Endothelial cell of umbilical vein (primary cell): ENCODE results near the gene DDR1. TPM values are rescaled to one million over a fixed set of nuclear protein-coding genes. Genes with fewer than 3 reads are reported as not detected.

Experiments used
- BruUV-seq: library from RNA; stranded (reverse); fragments of 400-500 nt; replicated peaks from 2 replicates; lab custom pipeline; 2021; lab: Mats Ljungman, UMichigan
- CTCF ChIA-PET: fragments of 300-600, 350-600 bp; sonication (Branson Sonifier 250); formaldehyde crosslinking; loops from one replicate; lab custom pipeline; 2021; ENCODE audit warnings: antibody characterized with exemption, inconsistent platforms; lab: Charles Lee
- POLR2A ChIA-PET: fragments of 300-600, 350-600 bp; sonication (Branson Sonifier 250); formaldehyde crosslinking; loops from one replicate; lab custom pipeline; 2021; ENCODE audit warnings: antibody characterized with exemption, inconsistent platforms; lab: Charles Lee
- DNase-seq: peaks from one replicate; pipeline ENCODE4 v3.0.0-alpha.2; 2011; ENCODE audit warnings: low read depth, low spot score
- FAIRE-seq: peaks from 2 replicates; lab custom pipeline; 2011; peaks lifted over from hg19 to GRCh38; lab: Jason Lieb, UNC
- H2AFZ ChIP-seq: 2 replicates; pipeline ENCODE4 v1.6.0; 2012; ENCODE audit warnings: low read depth, low read length, control low read depth, inconsistent platforms
- H3K27ac ChIP-seq: 2 replicates; pipeline ENCODE4 v1.5.1; 2011; ENCODE audit warnings: low read depth, mild to moderate bottlenecking, control low read depth, low read length, moderate library complexity; ENCODE audit not compliant: insufficient read depth
- H3K27me3 ChIP-seq, 2 experiments: 2 replicates each; pipeline versions ENCODE4 v1.6.0 to v1.6.1; 2011; ENCODE audit warnings: low read length in 2 of 2, mixed read lengths in 1 of 2; ENCODE audit not compliant: control insufficient read depth in 2 of 2, insufficient read depth in 2 of 2
- H3K36me3 ChIP-seq, 2 experiments: 2 replicates in 1 of 2; 3 replicates in 1 of 2; pipeline ENCODE4 v1.5.1; 2011; ENCODE audit warnings: low read length in 2 of 2, mild to moderate bottlenecking in 1 of 2, moderate library complexity in 1 of 2; ENCODE audit not compliant: control insufficient read depth in 2 of 2, insufficient read depth in 2 of 2; ENCODE audit errors: extremely low read depth in 1 of 2
- H3K4me1 ChIP-seq: 3 replicates; pipeline ENCODE4 v1.5.1; 2011; ENCODE audit warnings: mild to moderate bottlenecking, low read length; ENCODE audit not compliant: control insufficient read depth, insufficient read depth; ENCODE audit errors: extremely low read depth
- H3K4me2 ChIP-seq: 2 replicates; pipeline ENCODE4 v1.6.1; 2011; ENCODE audit warnings: low read length, control low read depth, mixed read lengths; ENCODE audit not compliant: insufficient read depth
- H3K4me3 ChIP-seq, 3 experiments: fragments of 200-600 bp in 1 of 3; sonication (generic), shearing (Covaris generic) in 1 of 3; replicated peaks in 1 of 3; 2 replicates each; pipeline ENCODE4 v1.5.1; 2011 to 2016; ENCODE audit warnings: control low read depth in 3 of 3, low read length in 3 of 3, mild to moderate bottlenecking in 2 of 3, inconsistent platforms in 1 of 3, low read depth in 1 of 3, moderate library complexity in 1 of 3; ENCODE audit not compliant: insufficient read depth in 1 of 3
- H3K79me2 ChIP-seq: 2 replicates; pipeline ENCODE4 v1.6.0; 2012; ENCODE audit warnings: low read length, inconsistent platforms; ENCODE audit not compliant: control insufficient read depth, insufficient read depth
- H3K9ac ChIP-seq: replicated peaks from 2 replicates; pipeline ENCODE3; 2011; ENCODE audit warnings: low read length, control low read depth; ENCODE audit not compliant: insufficient read depth; ENCODE audit errors: extremely low read depth
- H3K9me1 ChIP-seq: replicated peaks from 3 replicates; pipeline ENCODE4 v1.6.0; 2011; ENCODE audit warnings: mild to moderate bottlenecking, low read length; ENCODE audit not compliant: control insufficient read depth, insufficient read depth; ENCODE audit errors: extremely low read depth
- H3K9me3 ChIP-seq: replicated peaks from 2 replicates; pipeline ENCODE4 v1.5.1; 2012; ENCODE audit warnings: low read length, inconsistent platforms; ENCODE audit not compliant: control insufficient read depth, insufficient read depth
- H4K20me1 ChIP-seq: replicated peaks from 2 replicates; pipeline ENCODE3; 2011; ENCODE audit warnings: mild to moderate bottlenecking, low read length; ENCODE audit not compliant: control insufficient read depth, insufficient read depth; ENCODE audit errors: extremely low read depth
- EZH2 ChIP-seq: IDR thresholded peaks from 2 replicates; pipeline ENCODE4 v1.6.1; 2012; ENCODE audit warnings: borderline replicate concordance, low read depth, mild to moderate bottlenecking, moderate library complexity, low read length, inconsistent platforms; ENCODE audit not compliant: severe bottlenecking
- FOS ChIP-seq: IDR thresholded peaks from 2 replicates; pipeline ENCODE4 v1.6.1; 2011; ENCODE audit warnings: mild to moderate bottlenecking, low read length, moderate library complexity, borderline replicate concordance; ENCODE audit not compliant: insufficient read depth
- GATA2 ChIP-seq: IDR thresholded peaks from 2 replicates; pipeline ENCODE4 v1.7.0; 2011; ENCODE audit warnings: low read depth, mild to moderate bottlenecking, moderate library complexity, mixed read lengths, low read length; ENCODE audit not compliant: insufficient read length, insufficient read depth
- JUN ChIP-seq: IDR thresholded peaks from 2 replicates; pipeline ENCODE4 v1.6.1; 2011; ENCODE audit warnings: borderline replicate concordance, low read depth; ENCODE audit not compliant: insufficient read length, insufficient read depth
- MYC ChIP-seq: IDR thresholded peaks from one replicate; pipeline ENCODE4 v1.6.1; 2011; ENCODE audit warnings: mild to moderate bottlenecking, low read depth, low read length
- POLR2A ChIP-seq: IDR thresholded peaks from 2 replicates; pipeline ENCODE4 v1.6.1; 2012; ENCODE audit warnings: low read depth, mild to moderate bottlenecking, control low read depth, low read length
- POLR2AphosphoS5 ChIP-seq: IDR thresholded peaks from 2 replicates; pipeline ENCODE4 v1.6.1; 2012; ENCODE audit warnings: low read depth, mild to moderate bottlenecking, control low read depth, low read length, moderate library complexity; ENCODE audit not compliant: insufficient read depth
- dilution Hi-C: fragments of 300-500 bp; cut with MboI; formaldehyde crosslinking; loops from one replicate; pipeline ENCODE4 v1.15.0; 2019; ENCODE audit warnings: low sequenced_read_pairs; ENCODE audit not compliant: extremely low pct_ligation_motif_present
- intact Hi-C: fragments of 100-400 bp; cut with micrococcal nuclease; formaldehyde crosslinking; loops from one replicate; pipeline ENCODE4 v1.10.0; 2022
- polyA plus RNA-seq, 4 experiments: library from polyadenylated mRNA; depleted of rRNA in 3 of 4; stranded (reverse) in 3 of 4; unstranded in 1 of 4; fragments of >200 nt; gene quantifications; 2 replicates each; pipeline versions ENCODE4 v1.2.1 to v1.2.3, GENCODE V29; 2011 to 2012; ENCODE audit warnings: missing spikeins in 1 of 4
- total RNA-seq: library from RNA; stranded (reverse); gene quantifications from 2 replicates; pipeline ENCODE4 v1.2.3, GENCODE V29; 2021
- TF ChIP-seq, protein P1 (sequence below), 2 donors: IDR thresholded peaks; 1 replicate in 1 of 2; 2 replicates in 1 of 2; pipeline ENCODE4 v1.5.1; 2011; ENCODE audit warnings: low read length in 2 of 2, mild to moderate bottlenecking in 2 of 2, moderate library complexity in 2 of 2, control low read depth in 1 of 2, inconsistent platforms in 1 of 2, low read depth in 1 of 2; ENCODE audit not compliant: insufficient read depth in 1 of 2; ENCODE audit errors: extremely low read depth in 1 of 2
- TF ChIP-seq, protein P2 (sequence below): IDR thresholded peaks from 2 replicates; pipeline ENCODE4 v1.6.1; 2011; ENCODE audit not compliant: insufficient read depth, insufficient read length

Gene DDR1
- total and polyA plus RNA-seq, 2 donors (not counting 3 experiments of a cell fraction or from before 2014, with no cell fraction given), result 8.8 to 22.9 TPM

DNA sequence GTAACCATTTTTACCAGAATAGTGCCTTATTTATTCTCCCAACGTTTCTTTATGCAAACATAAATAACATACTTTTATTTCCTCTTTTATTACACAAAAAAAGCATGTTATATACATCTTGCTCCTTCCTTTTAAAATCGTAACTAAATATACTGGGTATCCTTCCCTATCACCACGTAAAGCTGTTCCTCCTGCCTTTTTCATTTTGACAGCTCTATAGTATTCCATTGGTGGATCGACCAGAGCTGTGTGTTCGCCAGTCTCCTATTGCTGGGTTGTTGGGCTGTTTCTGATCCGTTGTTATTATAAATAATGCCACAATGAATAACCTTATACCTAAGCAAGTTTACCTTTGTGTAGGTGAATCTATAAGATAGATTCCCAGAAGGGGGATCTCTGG, 46.9 kb upstream of the DDR1 start:
- H3K9ac ChIP-seq, result no peak overlapping the region
- no TSS peak for BruUV-seq
- H3K4me2 ChIP-seq, result no peak overlapping the region
- H3K79me2 ChIP-seq, result no peaks in the 10 kb centered on the region
- H3K27ac ChIP-seq, result no peak overlapping the region
- no peak overlapping the region for H2AFZ ChIP-seq
- no peaks in the 10 kb centered on the region for H3K9me1 ChIP-seq
- H3K27me3 ChIP-seq, result peaks cover 4 to 11% of the 10 kb centered on the region in 2 experiments
- intact Hi-C loops (no loop called here), dilution Hi-C loops (no loop called here)
- no peak overlapping the region for H3K4me3 ChIP-seq
- ChIA-PET POLR2A (no interaction called here), CTCF (interaction anchor here (1.4 to 2.3 kb wide), 3 partner anchors 10 to 249 kb away, joined by 3 to 10 read pairs (median 8); no protein-coding TSS in a partner anchor)
- H3K4me1 ChIP-seq, result no peaks in the 10 kb centered on the region
- FAIRE-seq (no peak), DNase-seq (no peak)
- no peak for TF ChIP-seq JUN
- no peak for TF ChIP-seq EZH2
- no peak for TF ChIP-seq FOS
- no peak for TF ChIP-seq POLR2A
- no peak for TF ChIP-seq POLR2AphosphoS5
- TF ChIP-seq, protein P1, sequence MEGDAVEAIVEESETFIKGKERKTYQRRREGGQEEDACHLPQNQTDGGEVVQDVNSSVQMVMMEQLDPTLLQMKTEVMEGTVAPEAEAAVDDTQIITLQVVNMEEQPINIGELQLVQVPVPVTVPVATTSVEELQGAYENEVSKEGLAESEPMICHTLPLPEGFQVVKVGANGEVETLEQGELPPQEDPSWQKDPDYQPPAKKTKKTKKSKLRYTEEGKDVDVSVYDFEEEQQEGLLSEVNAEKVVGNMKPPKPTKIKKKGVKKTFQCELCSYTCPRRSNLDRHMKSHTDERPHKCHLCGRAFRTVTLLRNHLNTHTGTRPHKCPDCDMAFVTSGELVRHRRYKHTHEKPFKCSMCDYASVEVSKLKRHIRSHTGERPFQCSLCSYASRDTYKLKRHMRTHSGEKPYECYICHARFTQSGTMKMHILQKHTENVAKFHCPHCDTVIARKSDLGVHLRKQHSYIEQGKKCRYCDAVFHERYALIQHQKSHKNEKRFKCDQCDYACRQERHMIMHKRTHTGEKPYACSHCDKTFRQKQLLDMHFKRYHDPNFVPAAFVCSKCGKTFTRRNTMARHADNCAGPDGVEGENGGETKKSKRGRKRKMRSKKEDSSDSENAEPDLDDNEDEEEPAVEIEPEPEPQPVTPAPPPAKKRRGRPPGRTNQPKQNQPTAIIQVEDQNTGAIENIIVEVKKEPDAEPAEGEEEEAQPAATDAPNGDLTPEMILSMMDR (IDR thresholded peaks at IDR 0.05; ENCODE audit: extremely low read depth in 1 of 2, insufficient read depth in 1 of 2, low read depth in 1 of 2, low read length in 2 of 2), result no peak
- no peak for TF ChIP-seq GATA2
- TF ChIP-seq, protein P2, sequence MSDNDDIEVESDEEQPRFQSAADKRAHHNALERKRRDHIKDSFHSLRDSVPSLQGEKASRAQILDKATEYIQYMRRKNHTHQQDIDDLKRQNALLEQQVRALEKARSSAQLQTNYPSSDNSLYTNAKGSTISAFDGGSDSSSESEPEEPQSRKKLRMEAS, result no peak
- no peak for TF ChIP-seq MYC
- H3K9me3 ChIP-seq, result no peaks in the 10 kb centered on the region
- H4K20me1 ChIP-seq, result no peaks in the 10 kb centered on the region
- no peaks in the 10 kb centered on the region for H3K36me3 ChIP-seq
